Omental fat pad (tissue), 4 donors: ENCODE measurements around the gene UBE2D3. TPM values are rescaled to one million over a fixed set of nuclear protein-coding genes. Genes with fewer than 3 reads are reported as not detected.

Experiments used
- ATAC-seq: fragments of 150-250 bp; one replicate; pipeline ENCODE4 v1.9.1; 2016; ENCODE audit warnings: mild to moderate bottlenecking, moderate library complexity; ENCODE audit not compliant: low FRiP score
- DNase-seq: peaks from one replicate; pipeline ENCODE4 v3.0.0-alpha.2; 2019; ENCODE audit warnings: low spot score
- total RNA-seq, 4 donors: library from RNA; depleted of rRNA; stranded (reverse); fragments of >200 nt; gene quantifications; one replicate each; pipeline ENCODE4 v1.1.0, GENCODE V29; 2016
- TF ChIP-seq, protein P1 (sequence below), 3 donors: fragments of 450-650 bp; IDR thresholded peaks; one replicate each; pipeline ENCODE4 v1.5.1; 2016 to 2017; ENCODE audit warnings: antibody characterized with exemption in 3 of 3, mild to moderate bottlenecking in 3 of 3, moderate library complexity in 2 of 3

The UBE2D3 gene
- total RNA-seq, 4 donors from 2014 or later = 349 to 519 (median 452) TPM

- TF ChIP-seq, protein P1, sequence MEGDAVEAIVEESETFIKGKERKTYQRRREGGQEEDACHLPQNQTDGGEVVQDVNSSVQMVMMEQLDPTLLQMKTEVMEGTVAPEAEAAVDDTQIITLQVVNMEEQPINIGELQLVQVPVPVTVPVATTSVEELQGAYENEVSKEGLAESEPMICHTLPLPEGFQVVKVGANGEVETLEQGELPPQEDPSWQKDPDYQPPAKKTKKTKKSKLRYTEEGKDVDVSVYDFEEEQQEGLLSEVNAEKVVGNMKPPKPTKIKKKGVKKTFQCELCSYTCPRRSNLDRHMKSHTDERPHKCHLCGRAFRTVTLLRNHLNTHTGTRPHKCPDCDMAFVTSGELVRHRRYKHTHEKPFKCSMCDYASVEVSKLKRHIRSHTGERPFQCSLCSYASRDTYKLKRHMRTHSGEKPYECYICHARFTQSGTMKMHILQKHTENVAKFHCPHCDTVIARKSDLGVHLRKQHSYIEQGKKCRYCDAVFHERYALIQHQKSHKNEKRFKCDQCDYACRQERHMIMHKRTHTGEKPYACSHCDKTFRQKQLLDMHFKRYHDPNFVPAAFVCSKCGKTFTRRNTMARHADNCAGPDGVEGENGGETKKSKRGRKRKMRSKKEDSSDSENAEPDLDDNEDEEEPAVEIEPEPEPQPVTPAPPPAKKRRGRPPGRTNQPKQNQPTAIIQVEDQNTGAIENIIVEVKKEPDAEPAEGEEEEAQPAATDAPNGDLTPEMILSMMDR (IDR thresholded peaks at IDR 0.05) = no peak
Measured at GRCh38 chr4:102772738-102773340, 54.5 kb downstream of the UBE2D3 start.

DNA sequence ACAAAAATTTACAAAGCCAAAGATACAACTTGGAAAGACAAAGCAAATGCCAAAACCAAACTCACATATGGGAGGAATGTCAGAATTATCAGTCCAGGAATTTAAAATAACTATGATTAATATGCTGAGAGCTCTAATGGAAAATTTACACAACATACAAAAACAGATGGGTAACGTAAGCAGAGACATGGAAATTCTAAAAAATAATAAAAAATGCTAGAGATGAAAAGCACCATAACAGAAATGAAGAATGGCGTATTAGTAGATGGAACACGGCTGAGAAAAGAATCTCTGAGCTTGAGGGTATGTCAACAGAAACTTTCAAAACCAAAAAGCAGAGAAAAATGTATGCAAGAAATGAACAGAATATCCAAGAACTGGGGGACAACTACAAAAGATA is 62.5 kb downstream of the UBE2D3 start:
- DNase-seq (no peak), ATAC-seq (no peak)
- TF ChIP-seq, protein P1 (IDR thresholded peaks at IDR 0.05) = no peak

More at GRCh38 chr4:102772738-102773340, 54.5 kb downstream of the UBE2D3 start:
- no peak for DNase-seq
- ATAC-seq = no peak

- no peak for ATAC-seq
- DNase-seq = no peak
Measured at GRCh38 chr4:102761906-102762305, 65.4 kb downstream of the UBE2D3 start.

DNA sequence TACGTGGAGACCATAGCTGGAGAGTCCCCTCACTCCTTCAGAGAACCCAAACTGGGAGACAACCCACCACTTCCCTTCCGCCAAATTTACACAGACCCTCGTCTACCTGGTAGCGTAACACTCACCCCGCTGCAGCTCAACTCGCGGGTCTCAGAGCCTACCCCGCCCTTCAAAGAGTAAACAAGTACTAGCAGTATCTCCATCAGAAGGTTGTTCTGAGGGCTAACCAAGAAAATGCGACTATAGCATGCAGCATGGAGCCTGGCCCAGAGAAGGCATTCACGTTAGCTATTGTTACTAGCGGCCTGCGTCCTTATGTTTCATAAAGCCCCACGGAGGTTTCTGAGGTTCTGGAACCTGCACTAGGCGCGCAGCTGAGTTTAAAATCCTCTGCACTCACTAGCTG is 66.1 kb downstream of the UBE2D3 start:
- peak; percentile 24 for ATAC-seq
- TF ChIP-seq, protein P1 (IDR thresholded peaks at IDR 0.05) = no peak
- DNase-seq = no peak

More at GRCh38 chr4:102761906-102762305, 65.4 kb downstream of the UBE2D3 start:
- TF ChIP-seq, protein P1 (IDR thresholded peaks at IDR 0.05) = no peak

GRCh38 chr4:102760645-102761295 is 66.6 kb downstream of the UBE2D3 start, which contains the start of gene MANBA:
Gene MANBA (minus strand): TSS chr4:102760968. CDS start chr4:102760894, 74 bp downstream.
- DNase-seq (peak; percentile 48), ATAC-seq (peak; percentile 97)
- TF ChIP-seq, protein P1 (IDR thresholded peaks at IDR 0.05) = no peak

DNA sequence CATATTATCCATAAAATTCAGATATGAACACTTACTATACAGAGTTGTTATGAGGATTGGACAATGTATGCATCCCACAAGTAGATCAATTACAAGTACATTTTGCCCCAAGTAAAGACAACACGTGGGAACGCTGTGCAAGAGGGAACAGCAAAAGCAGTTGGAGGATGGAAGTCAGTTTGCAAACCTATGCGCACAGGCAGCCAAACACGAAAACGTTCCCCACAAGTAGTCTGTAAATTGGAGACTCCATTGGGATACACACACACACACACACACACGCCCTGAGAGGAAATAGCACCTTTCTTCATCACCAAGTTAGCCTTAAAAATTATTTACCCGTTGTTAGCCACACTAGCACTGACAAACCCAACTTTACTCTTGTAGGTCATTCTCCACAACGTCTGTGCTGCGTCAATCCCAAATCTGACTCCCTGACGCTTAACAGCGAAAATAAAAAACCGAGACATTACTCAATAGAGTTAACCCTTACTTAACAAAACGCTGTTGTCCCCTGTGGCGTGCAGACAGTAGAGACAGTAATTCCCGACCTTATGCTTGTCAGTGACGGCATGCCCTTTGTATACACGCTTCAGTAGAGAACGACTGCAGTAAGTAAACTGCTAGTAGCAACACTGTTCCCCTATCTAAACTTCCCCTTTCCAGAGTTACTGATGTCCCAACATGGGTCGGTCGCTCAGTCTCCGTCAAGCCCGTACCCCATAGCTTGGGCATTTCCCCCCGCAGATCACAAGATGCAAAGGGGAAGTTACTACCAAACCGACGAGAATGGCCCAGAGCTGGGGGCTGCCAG is 67.3 kb downstream of the UBE2D3 start:
- DNase-seq (peak; percentile 27), ATAC-seq (peak; percentile 66)
- TF ChIP-seq, protein P1 (IDR thresholded peaks at IDR 0.05) = no peak
